ENCODE results near the gene ZNF697. TPM values are rescaled to one million over a fixed set of nuclear protein-coding genes. Genes with fewer than 3 reads are reported as not detected.

Gene ZNF697
- total RNA-seq, 4 donors from 2014 or later, result 2.3 to 5.4 (median 3.6) TPM

GRCh38 chr1:119634016-119634415 lies 14.1 kb downstream of the ZNF697 start:
- WGBS, 2 donors, result 67 to 68% methylated on average over 3 of the region's 3 CpGs
- no peak overlapping the region for H3K4me3 ChIP-seq (ENCODE audit: low read depth, poor library complexity, severe bottlenecking)
- TF ChIP-seq POLR2A (IDR thresholded peaks at IDR 0.05), result no peak
- no peak for TF ChIP-seq CTCF (IDR thresholded peaks at IDR 0.05)
- no peak for DNase-seq (ENCODE audit: low spot score in 2 of 2)
- intact Hi-C loops (cut with DNase I; ENCODE audit: low total_unique reads), result no loop called here

DNA sequence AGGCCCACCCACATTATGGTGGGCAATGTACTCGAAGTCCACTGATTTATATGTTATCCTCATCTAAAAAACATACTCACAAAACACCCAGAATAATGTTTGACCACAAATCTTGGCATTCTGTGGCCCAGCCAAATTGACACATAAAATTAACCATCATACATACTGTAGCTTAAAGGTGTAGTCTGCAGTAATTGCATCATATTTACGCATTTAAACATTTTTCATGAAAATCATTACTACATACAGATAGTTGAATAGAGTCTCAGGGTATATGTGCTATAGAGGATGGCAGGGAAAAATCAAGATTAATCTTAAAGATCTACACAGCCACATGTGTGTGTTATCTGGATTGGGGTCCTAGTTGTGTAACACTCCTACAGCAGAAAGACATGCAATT lies 14.5 kb downstream of the ZNF697 start:
- TF ChIP-seq CTCF (IDR thresholded peaks at IDR 0.05) (no peak), POLR2A (IDR thresholded peaks at IDR 0.05) (no peak)
- 87 to 90% methylated on average over 2 of the region's 2 CpGs for WGBS, 2 donors
- no peak overlapping the region for H3K4me3 ChIP-seq (ENCODE audit: low read depth, poor library complexity, severe bottlenecking)
- DNase-seq (ENCODE audit: low spot score in 2 of 2), result no peak
- intact Hi-C loops (cut with DNase I; ENCODE audit: low total_unique reads), result no loop called here

- intact Hi-C loops (cut with DNase I; ENCODE audit: low total_unique reads), result no loop called here
- 62 to 71% methylated on average over 4 of the region's 4 CpGs for WGBS, 2 donors
- TF ChIP-seq POLR2A (IDR thresholded peaks at IDR 0.05) (no peak), CTCF (IDR thresholded peaks at IDR 0.05) (no peak)
- DNase-seq (ENCODE audit: low spot score in 2 of 2), result no peak
- H3K4me3 ChIP-seq (ENCODE audit: low read depth, poor library complexity, severe bottlenecking), result no peak overlapping the region
Observed at GRCh38 chr1:119632841-119633240, 15.2 kb downstream of the ZNF697 start.

DNA sequence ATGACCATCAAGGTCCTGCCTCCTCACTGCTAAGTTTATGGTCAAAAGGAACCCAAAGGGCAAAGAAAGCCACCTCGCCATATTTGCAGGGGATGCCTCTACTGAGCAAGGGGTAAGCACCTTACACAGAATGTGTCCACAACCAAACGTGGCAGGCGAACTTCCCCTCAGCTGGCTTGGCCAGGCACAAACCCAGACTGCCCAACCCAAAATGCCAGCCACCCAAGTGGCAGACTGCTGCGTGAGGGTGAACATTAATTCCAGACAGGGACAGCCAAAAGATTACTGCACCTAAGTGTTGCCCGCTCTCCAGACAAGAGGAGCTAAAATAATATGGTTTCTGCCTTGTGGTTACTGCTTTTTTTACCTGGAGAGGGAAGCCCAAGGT lies 16.0 kb downstream of the ZNF697 start:
- intact Hi-C loops (cut with DNase I; ENCODE audit: low total_unique reads), result no loop called here
- TF ChIP-seq CTCF (IDR thresholded peaks at IDR 0.05) (no peak), POLR2A (IDR thresholded peaks at IDR 0.05) (no peak)
- no peak for DNase-seq (ENCODE audit: low spot score in 2 of 2)
- no peak overlapping the region for H3K4me3 ChIP-seq (ENCODE audit: low read depth, poor library complexity, severe bottlenecking)
- WGBS, 2 donors, result 55 to 67% methylated on average over 5 of the region's 5 CpGs

DNA sequence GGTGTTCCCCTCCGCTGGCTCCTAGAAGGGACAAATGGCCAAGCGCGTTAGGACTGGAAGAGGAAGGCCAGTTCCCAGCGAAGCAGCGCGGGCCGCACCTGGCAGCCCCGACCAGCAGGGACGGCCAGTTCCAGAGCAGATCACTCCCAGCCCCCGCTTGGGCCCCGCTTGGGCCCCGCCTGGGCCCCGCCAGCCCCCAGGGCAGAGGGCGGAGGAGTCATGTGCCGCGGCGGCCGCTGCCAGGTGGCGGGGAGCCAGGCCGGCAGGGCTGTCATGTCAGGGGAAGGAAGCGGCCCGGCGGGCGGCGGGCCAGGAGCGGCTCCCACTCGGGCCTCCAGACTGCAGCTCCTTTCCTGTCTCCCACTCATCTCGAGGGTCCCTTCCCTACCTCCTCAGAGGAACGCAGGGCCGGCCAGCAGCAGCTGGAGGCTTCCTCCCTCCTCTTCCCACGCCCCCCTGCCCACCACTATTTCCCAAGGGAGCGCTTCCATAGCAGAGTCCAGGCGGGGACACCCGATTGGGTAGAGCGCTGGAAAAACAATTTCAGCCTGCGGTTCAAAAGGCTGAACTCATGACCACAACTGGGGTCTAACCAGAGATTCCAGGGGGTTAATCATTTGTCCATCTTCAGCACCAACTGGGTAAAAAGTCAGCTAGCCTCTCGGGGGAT lies 16.5 kb downstream of the ZNF697 start:
- intact Hi-C loops (cut with DNase I; ENCODE audit: low total_unique reads), result no loop called here
- TF ChIP-seq POLR2A (IDR thresholded peaks at IDR 0.05) (no peak), CTCF (IDR thresholded peaks at IDR 0.05) (no peak)

GRCh38 chr1:119631086-119631432 lies 17.0 kb downstream of the ZNF697 start:
- intact Hi-C loops (cut with DNase I; ENCODE audit: low total_unique reads), result no loop called here
- no peak for TF ChIP-seq POLR2A (IDR thresholded peaks at IDR 0.05)
- TF ChIP-seq CTCF (IDR thresholded peaks at IDR 0.05), result no peak
- H3K4me3 ChIP-seq (ENCODE audit: low read depth, poor library complexity, severe bottlenecking), result no peak overlapping the region
- 61 to 63% methylated on average over 17 of the region's 17 CpGs for WGBS, 2 donors
- DNase-seq (ENCODE audit: low spot score in 2 of 2), result no peak

More for the DNA sequence above, 16.5 kb downstream of the ZNF697 start:
- 7 to 29% methylated on average over 10 to 22 of the region's 37 CpGs for WGBS, 2 donors
- H3K4me3 ChIP-seq (ENCODE audit: low read depth, poor library complexity, severe bottlenecking), result no peak overlapping the region
- DNase-seq (ENCODE audit: low spot score in 2 of 2), result peak; percentile 74 to 97

Data from lower leg skin (tissue), 4 donors.